AG09319 (cell line): Measurements from ENCODE around the gene DENND6B.

Experiments used
- DNase-seq: peaks from one replicate; pipeline ENCODE4 v3.0.0-alpha.2; 2010; ENCODE audit warnings: low read depth; ENCODE audit errors: extremely low read depth
- TF ChIP-seq, protein P1 (sequence below): IDR thresholded peaks from 2 replicates; pipeline ENCODE4 v1.5.1; 2011; ENCODE audit warnings: low read depth, mild to moderate bottlenecking, inconsistent platforms, low read length, moderate library complexity

DENND6B gene

DNA sequence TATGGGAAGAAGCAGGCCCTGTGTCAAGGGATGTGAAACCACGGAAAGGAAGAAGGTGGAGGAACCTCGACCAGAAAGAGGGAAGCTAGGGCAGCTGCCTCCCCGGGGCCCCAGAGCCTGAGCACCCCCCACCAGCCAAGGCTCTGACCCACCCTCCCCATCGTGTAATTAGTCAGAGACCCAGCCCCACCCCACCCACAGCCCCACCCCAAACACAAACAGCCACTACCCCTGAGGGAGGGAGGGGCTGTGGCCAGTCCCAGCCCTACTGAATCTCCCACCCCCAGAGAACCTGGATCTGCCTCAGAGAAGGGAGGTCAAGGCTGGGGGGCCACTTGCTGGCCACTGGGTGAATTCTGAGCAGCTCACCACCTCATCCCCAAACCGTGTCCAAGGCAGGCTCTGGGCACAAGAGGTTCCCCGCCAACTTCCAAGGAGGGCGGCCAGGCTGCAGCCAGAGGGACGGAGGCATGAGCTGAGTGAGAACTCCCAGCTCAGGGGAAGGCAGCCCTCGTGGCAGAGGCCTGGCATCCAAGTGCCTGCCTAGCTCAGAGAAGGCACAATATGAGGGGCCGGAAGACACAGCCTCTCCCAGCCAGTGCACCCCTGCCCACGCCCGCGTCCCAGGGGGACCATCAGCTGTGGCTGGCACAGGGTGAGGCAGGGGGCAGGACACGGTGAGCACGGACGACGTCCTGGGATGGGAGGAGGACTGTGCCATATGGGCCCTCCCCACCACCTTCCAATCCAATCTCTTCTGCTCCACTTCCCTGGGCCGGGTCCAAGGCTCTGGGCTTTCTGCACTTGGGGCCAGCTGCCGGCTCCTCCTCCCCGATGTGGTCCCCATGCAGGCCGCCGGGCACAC, 22.1 kb downstream of the DENND6B start:
- no peak for DNase-seq
- TF ChIP-seq, protein P1, sequence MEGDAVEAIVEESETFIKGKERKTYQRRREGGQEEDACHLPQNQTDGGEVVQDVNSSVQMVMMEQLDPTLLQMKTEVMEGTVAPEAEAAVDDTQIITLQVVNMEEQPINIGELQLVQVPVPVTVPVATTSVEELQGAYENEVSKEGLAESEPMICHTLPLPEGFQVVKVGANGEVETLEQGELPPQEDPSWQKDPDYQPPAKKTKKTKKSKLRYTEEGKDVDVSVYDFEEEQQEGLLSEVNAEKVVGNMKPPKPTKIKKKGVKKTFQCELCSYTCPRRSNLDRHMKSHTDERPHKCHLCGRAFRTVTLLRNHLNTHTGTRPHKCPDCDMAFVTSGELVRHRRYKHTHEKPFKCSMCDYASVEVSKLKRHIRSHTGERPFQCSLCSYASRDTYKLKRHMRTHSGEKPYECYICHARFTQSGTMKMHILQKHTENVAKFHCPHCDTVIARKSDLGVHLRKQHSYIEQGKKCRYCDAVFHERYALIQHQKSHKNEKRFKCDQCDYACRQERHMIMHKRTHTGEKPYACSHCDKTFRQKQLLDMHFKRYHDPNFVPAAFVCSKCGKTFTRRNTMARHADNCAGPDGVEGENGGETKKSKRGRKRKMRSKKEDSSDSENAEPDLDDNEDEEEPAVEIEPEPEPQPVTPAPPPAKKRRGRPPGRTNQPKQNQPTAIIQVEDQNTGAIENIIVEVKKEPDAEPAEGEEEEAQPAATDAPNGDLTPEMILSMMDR = no peak

DNA sequence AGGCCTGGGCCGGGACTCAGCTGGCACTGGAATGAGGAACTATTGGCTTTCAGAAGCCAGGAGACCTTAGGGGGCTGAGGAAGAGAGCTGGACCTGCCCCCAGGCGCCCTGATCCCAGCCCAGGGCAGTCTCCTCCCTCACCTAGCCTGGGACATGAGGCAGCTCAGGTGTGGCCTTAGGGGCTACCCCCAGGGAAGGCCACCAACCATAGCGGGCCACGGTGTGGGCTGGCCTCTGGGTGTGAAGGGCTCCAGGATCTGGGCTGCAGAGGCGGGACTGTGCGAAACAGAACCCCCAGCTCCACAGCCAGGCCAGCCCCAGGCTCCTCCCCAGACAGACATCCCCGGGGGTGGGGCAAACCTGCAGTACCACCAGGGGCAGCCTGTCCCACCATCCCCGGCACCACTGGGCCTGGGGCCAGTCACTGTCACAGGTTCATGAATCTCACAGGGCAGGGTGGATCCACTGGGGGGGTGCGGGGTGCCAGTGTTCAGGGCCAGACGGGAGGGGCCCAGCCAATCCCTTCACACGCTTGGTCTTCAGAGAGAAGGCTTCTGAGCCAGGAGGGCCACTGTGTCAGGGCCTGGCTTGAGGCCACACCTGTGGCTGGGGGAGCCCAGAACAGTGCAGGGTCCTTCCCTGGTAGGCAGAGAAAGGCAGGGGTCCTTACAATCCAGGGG, 22.8 kb downstream of the DENND6B start:
- no peak for DNase-seq
- TF ChIP-seq, protein P1 = no peak

DNA sequence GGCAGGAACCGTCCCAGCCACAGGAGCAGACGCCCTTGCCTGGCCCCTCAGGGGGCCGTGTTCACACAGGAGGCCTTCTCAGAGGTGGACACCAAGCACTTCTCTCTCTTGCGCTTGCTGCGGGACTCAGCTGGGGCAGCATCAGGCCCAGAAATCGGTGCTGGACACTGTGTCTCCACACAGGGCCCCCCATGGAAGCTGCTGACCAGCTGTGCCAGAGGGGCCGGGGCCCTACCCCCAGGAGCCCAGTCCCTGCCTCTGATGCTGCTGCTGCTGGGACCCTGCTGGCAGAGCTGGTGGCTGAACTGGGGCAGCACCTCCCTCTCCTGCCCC, 23.3 kb downstream of the DENND6B start:
- DNase-seq = no peak
- TF ChIP-seq, protein P1 = no peak

DNA sequence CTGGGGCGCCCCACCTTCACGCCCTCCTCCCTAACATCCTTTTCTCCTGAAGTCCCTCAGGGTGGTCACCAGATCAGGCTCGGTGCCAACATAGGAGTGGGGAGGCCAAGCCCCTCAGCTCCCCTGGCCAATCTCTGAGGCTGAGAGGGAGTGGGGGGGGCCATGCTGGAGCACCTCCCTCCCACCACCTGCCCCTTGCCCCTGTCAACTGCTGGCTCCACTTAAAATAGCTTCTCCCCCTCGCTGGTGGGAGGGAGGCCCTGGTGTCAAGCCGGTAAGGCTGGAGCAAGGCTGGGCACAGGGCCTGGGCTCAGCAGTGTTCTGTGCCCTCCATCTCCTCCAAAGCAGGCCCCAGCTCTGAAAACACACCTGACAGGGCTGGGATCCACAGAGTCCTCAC, 24.2 kb downstream of the DENND6B start:
- DNase-seq = no peak
- TF ChIP-seq, protein P1 = no peak

DNA sequence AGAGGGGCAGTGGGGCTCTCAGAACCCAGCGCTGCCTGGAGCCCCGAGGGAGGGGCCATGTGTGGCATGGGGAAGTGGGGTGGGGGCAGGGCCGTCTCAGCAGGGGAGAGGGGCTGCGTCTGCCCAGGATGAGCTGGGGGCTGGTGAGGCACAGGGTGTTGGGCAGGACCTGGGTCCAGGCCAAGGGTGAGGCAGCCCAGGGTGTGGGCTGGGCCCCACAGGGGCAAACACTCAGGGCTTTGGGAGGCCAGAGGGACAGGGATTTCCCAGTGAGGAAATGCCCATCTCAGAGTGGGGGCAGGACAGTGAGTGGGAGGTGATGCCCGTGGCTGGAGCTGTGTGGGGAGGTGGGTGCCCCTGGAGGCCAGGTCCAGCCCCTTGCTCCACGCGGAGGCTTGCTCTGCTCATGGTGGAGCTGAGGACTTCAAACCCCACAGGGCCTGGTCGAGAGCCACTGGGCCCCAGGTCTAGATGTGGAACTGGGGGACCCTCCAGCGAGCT, 24.7 kb downstream of the DENND6B start:
- TF ChIP-seq, protein P1 = no peak
- DNase-seq = no peak

DNA sequence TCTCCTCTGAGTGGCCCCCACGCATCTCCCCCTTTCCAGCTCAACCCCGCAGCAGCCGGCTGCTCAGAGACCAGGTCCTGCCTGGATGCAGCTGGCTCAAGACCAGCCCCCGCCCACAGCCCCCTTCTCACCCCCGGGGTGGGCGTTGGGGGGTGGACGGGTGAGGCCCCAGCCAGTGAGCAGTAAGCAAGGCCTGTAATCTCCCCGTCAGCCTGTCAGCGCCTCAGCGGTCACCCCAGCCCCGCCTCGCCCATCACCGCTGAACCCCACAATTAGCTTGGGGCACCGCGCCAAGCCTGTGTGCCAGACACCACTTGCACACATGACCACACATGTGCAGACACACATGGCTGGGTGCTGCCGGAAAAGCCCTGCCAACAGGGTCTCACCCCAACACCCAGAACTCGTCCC, 25.2 kb downstream of the DENND6B start:
- TF ChIP-seq, protein P1 = no peak
- DNase-seq = no peak

DNA sequence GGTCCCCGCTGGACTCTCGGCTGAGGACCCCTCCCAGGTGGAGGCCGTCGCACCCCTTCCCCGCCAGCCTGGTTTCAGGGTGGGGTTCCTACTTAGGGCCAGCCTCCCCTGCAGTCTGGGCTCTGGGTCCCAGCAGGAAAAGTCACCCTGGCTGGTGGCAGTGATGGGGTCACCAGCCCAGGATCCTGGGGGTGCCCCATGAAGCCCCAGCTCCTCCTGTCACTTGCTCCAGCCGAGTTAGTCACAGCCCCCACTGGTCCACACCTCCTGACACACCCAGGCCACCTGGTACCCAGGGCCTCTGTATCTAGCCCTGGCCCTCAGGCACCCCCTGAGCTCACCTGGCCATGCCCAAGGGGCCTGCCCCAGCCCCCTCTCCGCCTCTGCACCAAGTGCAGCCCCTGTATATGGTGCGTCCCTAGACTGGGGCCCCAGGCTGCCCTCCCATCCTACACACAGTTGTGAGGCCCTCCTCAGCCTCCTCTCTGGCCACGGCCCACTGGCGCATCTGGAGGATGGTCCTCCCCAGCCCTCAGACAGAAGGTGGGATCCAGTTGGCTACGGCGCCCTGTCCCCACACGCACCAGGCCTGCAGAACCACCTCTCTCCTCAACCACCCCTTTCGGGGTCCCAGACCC, 26.1 kb downstream of the DENND6B start:
- no peak for DNase-seq
- TF ChIP-seq, protein P1 = no peak
